HepG2 (cell line): ENCODE data around the gene TLR9.

ENCODE experiments used
- SETDB1 ChIP-seq: sonication (generic); formaldehyde crosslinking; IDR thresholded peaks from 2 replicates; pipeline ENCODE4 v1.5.1; 2020; ENCODE audit warnings: missing genetic modification reagents, mild to moderate bottlenecking, borderline replicate concordance
- TAF15 ChIP-seq: fragments of 200-400 bp; formaldehyde crosslinking; IDR thresholded peaks from one replicate; pipeline ENCODE4 v1.6.1; 2018; ENCODE audit warnings: mild to moderate bottlenecking, low read depth, low read length; ENCODE audit not compliant: poor library complexity, severe bottlenecking
- ZFP1 ChIP-seq: IDR thresholded peaks from 2 replicates; pipeline ENCODE4 v1.6.1; 2016
- ZNF326 ChIP-seq: sonication (generic); formaldehyde crosslinking; IDR thresholded peaks from 2 replicates; pipeline ENCODE4 v1.4.0; 2020; ENCODE audit warnings: missing genetic modification reagents, borderline replicate concordance
- ZNF562 ChIP-seq: sonication (generic); formaldehyde crosslinking; IDR thresholded peaks from 2 replicates; pipeline ENCODE4 v1.8.0; 2022; ENCODE audit warnings: missing genetic modification reagents, borderline replicate concordance
- ZNF616 ChIP-seq: sonication (generic); formaldehyde crosslinking; IDR thresholded peaks from 2 replicates; pipeline ENCODE4 v1.5.0; 2020; ENCODE audit warnings: low read depth, mild to moderate bottlenecking, missing genetic modification reagents
- ZNF792 ChIP-seq: IDR thresholded peaks from 2 replicates; pipeline ENCODE4 v1.6.1; 2016

GRCh38 chr3:52204337-52205073, 20.9 kb downstream of the TLR9 start:
- TF ChIP-seq SETDB1, result no peak
- no peak for TF ChIP-seq ZNF792 (CRISPR knock-in tag)
- TF ChIP-seq ZNF326, result no peak
- TF ChIP-seq ZFP1 (CRISPR knock-in tag), result no peak
- TF ChIP-seq ZNF616 (CRISPR knock-in tag), result no peak
- no peak for TF ChIP-seq ZNF562 (CRISPR knock-in tag)
- TF ChIP-seq TAF15, result no peak
